ENCODE data around the gene NFATC2. TPM values are rescaled to one million over a fixed set of nuclear protein-coding genes. Genes with fewer than 3 reads are reported as not detected.

Gene NFATC2
- total RNA-seq, 2 experiments from 2014 or later: 35.8 to 36.5 TPM

DNA sequence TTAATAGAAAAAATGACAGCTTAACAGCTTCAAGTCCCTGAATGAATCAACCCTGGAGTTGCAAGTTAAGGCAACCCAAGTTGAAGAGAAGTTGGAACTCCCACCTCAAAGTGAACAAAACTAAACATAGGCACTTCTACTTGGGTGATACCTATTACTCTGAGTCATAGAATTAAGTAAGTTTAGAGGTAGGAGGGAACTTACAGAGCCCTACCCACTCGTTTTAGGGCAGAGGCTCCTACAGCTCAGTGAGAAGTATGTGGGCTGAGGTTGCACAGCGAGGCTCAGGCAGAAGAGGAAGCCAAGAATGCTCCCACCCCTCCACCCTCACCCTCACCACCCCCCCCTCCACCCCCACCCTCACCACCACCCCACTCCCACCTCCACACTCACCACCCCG lies 42.2 kb downstream of the NFATC2 start:
- Mint-ChIP-seq H3K9me3 (no peaks in the 10 kb centered on the region), H3K36me3 (peaks cover 37% of the 10 kb centered on the region), H3K4me1 (ENCODE audit: low read depth) (peaks cover 73% of the 10 kb centered on the region), H3K27me3 (no peaks in the 10 kb centered on the region), H3K4me3 (no peak overlapping the region), H3K27ac (peak overlapping the region; percentile 94)
- peak; percentile 68 for DNase-seq
- intact Hi-C loops (cut with micrococcal nuclease): loop anchor here (1.0 to 2.0 kb wide), 9 partner anchors 12 to 114 kb away; no protein-coding TSS in a partner anchor
- CTCF ChIA-PET: interaction anchor here (0.9 to 7.5 kb wide), 8 partner anchors 12 to 114 kb away, joined by 3 to 38 read pairs (median 6); partner anchors contain the start of gene NFATC2
- POLR2A ChIA-PET: interaction anchor here (1.3 to 5.4 kb wide), 9 partner anchors 12 to 96 kb away, joined by 3 to 35 read pairs (median 7); partner anchors contain the start of gene NFATC2

DNA sequence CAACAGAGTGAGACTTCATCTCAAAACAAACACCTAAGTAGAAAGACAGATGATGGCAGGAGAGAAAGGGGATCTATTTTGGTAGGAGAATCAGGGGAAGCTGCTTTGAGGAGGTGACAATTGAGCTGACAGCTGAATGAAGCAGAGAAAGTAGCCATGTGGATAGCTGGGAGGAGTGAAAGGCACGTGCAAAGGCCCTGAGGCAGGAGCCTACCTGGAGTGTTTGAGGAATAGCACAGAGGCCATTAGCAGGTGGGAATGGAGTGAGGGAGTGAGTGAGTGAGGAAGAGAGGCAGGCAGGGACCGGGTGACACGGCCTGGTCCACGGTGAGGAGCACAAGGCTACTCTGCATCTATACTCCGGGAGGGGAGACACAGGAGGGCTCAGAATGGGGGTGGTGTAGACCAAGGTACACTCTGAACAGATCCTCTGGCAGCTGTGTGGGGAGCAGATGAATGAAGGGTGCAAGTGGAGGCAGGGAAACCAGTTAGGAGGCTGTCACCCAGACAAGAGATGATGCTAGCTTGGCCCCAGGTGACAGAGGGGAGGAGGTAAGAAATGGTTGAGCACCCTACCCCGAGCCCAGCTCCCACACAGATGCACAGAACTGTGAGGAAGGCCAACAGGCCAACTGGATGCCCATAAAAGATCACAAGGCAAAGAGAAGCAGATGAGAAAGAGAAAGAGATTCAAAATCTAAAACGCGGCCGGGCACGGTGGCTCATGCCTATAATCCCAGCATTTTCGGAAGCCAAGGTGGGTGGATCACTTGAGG lies 43.6 kb downstream of the NFATC2 start:
- CTCF ChIA-PET: interaction anchor here (1.2 to 7.5 kb wide), 3 partner anchors 18 to 96 kb away, joined by 6 to 38 read pairs (median 11); partner anchors contain the start of gene NFATC2
- peaks cover 82% of the 10 kb centered on the region for H3K4me1 Mint-ChIP-seq (ENCODE audit: low read depth)

DNA sequence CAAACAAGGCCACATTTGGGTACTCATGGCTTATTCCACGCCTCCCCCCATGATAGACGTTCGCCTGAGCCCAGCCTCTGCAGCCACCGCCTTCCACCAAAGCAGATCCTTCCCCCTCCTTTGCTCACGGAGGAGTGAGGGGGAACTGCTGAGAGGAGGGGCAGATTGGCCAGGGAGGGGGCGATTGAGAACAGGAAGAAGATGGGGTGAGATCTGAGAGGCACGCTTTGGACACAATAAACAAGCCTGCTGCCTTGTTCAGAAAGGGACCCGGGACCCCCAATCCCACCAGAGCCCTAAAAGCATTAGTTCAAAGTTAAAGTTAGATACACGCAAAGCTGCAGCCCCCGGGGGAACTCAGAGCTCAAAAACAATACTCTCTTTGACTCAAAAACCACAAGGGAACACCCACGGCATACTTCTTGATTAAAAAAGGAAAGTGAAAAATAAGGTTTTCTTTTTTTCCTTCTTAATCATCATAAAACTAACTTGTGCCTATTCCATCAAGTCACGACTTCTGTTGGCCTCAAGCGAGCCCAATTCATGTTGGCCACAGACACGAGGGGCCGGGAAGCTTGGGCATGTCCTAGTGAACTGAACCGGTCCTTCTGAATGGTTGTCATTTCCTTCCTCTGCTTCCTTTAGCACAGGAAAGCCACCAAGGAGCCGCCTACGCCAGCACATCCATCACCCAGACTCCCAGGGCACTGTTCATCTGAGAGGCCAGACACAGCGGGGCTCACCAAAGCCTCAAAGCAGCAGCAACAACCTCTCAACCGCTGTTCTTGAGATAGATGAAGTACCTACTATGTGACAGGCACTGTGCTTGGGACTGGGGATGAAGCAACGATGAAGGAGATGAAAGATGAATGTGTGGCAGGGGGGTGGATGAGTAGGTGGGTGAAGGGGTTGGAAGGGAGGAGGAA lies 44.7 kb downstream of the NFATC2 start:
- H3K9me3 Mint-ChIP-seq: no peaks in the 10 kb centered on the region
- H3K36me3 Mint-ChIP-seq: peaks cover 42% of the 10 kb centered on the region
- H3K4me1 Mint-ChIP-seq (ENCODE audit: low read depth): peaks cover 90% of the 10 kb centered on the region
- H3K27ac Mint-ChIP-seq: peak overlapping the region; percentile 94
- peak overlapping the region; percentile 54 for H3K4me3 Mint-ChIP-seq
- intact Hi-C loops (cut with micrococcal nuclease): loop anchor here (1.0 to 5.0 kb wide), 2 partner anchors 43 to 99 kb away; no protein-coding TSS in a partner anchor
- DNase-seq: peak; percentile 76
- ChIA-PET POLR2A (interaction anchor here (0.6 to 5.4 kb wide), 9 partner anchors 13 to 93 kb away, joined by 3 to 35 read pairs (median 6); partner anchors contain the start of gene NFATC2), CTCF (interaction anchor here (0.6 to 7.5 kb wide), 4 partner anchors 16 to 96 kb away, joined by 3 to 38 read pairs (median 4); no protein-coding TSS in a partner anchor)
- no peaks in the 10 kb centered on the region for H3K27me3 Mint-ChIP-seq

More for the DNA sequence above, 43.6 kb downstream of the NFATC2 start:
- H3K36me3 Mint-ChIP-seq: peaks cover 36% of the 10 kb centered on the region
- H3K9me3 Mint-ChIP-seq: no peaks in the 10 kb centered on the region
- intact Hi-C loops (cut with micrococcal nuclease): loop anchor here (1.0 to 5.0 kb wide), 2 partner anchors 42 to 98 kb away; no protein-coding TSS in a partner anchor
- peak overlapping the region; percentile 94 for H3K27ac Mint-ChIP-seq
- POLR2A ChIA-PET: interaction anchor here (1.8 to 5.4 kb wide), 6 partner anchors 13 to 94 kb away, joined by 7 to 35 read pairs (median 15); partner anchors contain the start of gene NFATC2
- DNase-seq: no peak
- no peak overlapping the region for H3K4me3 Mint-ChIP-seq
- H3K27me3 Mint-ChIP-seq: no peaks in the 10 kb centered on the region

DNA sequence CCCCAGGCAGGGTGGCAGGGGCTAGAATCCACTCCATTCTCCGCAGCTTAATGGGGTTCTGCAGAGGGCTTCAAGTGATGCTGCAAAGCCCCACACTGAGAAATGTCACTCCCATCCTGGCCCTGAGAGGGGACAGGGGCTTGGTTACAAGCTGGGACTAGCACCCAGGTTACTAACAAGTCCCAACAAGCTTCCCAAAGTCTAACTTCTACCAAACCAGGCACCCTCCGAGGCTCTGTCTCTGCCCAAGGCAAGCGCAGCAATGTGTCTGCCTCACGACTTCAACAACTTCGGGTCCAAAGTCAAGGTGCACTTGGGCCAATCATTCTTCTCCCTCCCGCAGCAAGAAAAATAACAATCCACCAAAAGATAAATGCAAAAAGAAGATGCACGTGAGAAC lies 45.6 kb downstream of the NFATC2 start:
- CTCF ChIA-PET: interaction anchor here (7.5 kb wide), 1 partner anchor 16 kb away, joined by 38 read pairs; no protein-coding TSS in a partner anchor
- intact Hi-C loops (cut with micrococcal nuclease): loop anchor here (5.0 kb wide), 1 partner anchor 100 kb away; no protein-coding TSS in a partner anchor
- no peaks in the 10 kb centered on the region for H3K9me3 Mint-ChIP-seq
- no peak overlapping the region for H3K27ac Mint-ChIP-seq
- peaks cover 46% of the 10 kb centered on the region for H3K36me3 Mint-ChIP-seq
- no peak overlapping the region for H3K4me3 Mint-ChIP-seq
- H3K4me1 Mint-ChIP-seq (ENCODE audit: low read depth): peaks cover 95% of the 10 kb centered on the region
- POLR2A ChIA-PET: interaction anchor here (1.0 to 5.4 kb wide), 3 partner anchors 10 to 32 kb away, joined by 3 to 37 read pairs (median 26); no protein-coding TSS in a partner anchor
- no peak for DNase-seq
- no peaks in the 10 kb centered on the region for H3K27me3 Mint-ChIP-seq

DNA sequence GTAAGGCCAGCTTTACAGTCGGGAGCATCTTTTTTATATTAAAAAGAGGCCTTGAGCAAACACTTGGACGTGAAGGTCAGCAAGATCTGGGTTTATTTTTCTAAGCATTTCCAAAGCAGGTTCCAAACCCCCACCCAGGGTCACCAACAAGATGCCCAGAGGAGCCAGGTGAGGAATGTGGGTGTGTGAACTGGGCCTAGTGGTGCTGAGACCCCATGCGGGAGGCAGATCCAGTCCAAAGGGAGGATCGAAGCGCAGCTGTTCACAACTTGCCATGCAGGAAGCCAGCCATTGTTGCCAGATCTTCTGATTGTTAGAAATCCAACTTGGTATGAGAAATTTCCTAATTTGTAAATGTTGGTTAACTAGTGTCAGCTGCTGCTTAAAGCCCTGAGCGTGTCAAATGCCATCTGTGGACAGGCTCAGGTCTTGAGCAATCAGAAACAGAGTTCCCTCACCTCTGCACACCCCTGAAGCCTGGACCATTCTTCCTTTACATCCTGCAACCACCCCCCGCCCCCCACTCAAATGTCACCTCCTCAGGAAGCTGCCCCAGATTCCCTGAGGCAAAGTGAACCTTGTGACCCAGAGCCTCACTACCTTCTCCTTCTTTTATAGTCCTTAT lies 46.5 kb downstream of the NFATC2 start:
- DNase-seq: no peak
- Mint-ChIP-seq H3K27me3 (no peaks in the 10 kb centered on the region), H3K4me1 (ENCODE audit: low read depth) (peaks cover 95% of the 10 kb centered on the region), H3K9me3 (no peaks in the 10 kb centered on the region), H3K4me3 (no peak overlapping the region), H3K36me3 (peaks cover 47% of the 10 kb centered on the region), H3K27ac (peak overlapping the region; percentile 87)
- CTCF ChIA-PET: interaction anchor here (0.6 to 7.5 kb wide), 3 partner anchors 9 to 15 kb away, joined by 3 to 38 read pairs (median 4); no protein-coding TSS in a partner anchor
- intact Hi-C loops (cut with micrococcal nuclease): loop anchor here (5.0 kb wide), 1 partner anchor 101 kb away; no protein-coding TSS in a partner anchor
- POLR2A ChIA-PET: interaction anchor here (1.0 to 4.7 kb wide), 3 partner anchors 9 to 45 kb away, joined by 3 to 37 read pairs (median 8); no protein-coding TSS in a partner anchor

DNA sequence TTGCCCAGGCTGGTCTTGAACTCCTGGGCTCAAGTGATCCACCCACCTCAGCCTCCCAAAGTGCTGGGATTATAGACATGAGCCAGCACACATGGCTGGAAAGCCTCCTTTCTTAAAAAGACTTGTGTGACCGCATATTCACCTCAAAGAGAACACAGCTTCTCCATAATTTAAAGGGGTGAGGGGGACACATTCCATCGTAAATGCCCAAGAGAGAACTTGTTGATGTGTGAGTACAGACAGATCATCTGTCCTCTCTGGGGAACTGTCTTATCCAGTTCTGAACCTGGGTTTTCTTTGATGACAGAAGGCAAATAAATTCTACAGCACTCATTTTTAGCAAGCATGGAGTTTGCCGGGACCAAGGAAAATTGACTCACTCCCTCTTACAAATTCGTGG lies 47.2 kb downstream of the NFATC2 start:
- CTCF ChIA-PET: interaction anchor here (0.8 to 7.5 kb wide), 7 partner anchors 11 to 100 kb away, joined by 3 to 38 read pairs (median 5); partner anchors contain the start of gene NFATC2
- Mint-ChIP-seq H3K4me3 (no peak overlapping the region), H3K9me3 (no peaks in the 10 kb centered on the region), H3K4me1 (ENCODE audit: low read depth) (peaks cover 96% of the 10 kb centered on the region), H3K27me3 (no peaks in the 10 kb centered on the region), H3K27ac (peak overlapping the region; percentile 87), H3K36me3 (peaks cover 53% of the 10 kb centered on the region)
- POLR2A ChIA-PET: interaction anchor here (0.9 to 4.7 kb wide), 8 partner anchors 14 to 95 kb away, joined by 3 to 37 read pairs (median 4); no protein-coding TSS in a partner anchor
- intact Hi-C loops (cut with micrococcal nuclease): loop anchor here (5.0 kb wide), 1 partner anchor 102 kb away; no protein-coding TSS in a partner anchor
- no peak for DNase-seq

DNA sequence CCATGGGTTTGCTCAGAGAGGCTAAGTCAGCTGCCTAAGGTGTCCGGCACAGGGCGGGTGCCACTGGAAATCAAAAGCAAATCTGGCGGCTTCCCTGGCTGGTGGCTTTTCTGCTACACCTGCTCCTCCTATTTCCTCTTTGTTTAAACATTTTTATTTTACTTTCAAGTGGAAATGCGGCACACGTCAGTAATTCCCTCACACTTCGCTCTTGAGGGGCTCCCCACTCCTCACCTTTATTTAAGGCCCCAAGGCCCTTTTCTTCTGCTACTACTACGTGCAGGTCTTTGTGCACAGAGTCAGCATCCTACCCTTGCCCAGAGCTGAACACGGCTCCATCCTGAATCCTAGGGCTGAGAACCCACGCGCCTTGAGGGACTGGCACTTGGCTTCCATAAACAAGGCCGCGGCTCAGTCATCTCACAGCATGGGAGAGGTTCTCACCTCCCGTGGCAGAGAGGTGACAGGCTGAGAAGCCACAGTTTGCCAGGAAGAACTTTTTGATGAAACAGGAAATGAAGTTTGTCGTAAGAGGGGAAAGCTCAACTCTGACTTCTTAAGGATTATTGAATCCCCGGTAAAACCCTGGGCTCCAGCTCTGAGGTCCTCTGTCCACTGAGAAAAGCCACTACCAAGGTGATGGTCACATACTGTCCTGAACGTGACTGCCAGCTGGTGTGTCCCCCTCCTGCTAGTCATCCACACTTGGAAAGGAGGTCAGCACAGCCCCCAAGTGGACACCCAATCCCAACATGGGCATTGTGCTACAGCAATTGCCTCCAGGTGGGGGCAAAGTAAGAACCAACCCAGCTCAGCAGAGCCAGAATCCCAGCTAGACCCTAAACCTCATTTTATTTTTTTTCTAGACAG lies 48.0 kb downstream of the NFATC2 start:
- ChIA-PET CTCF (interaction anchor here (0.7 to 7.5 kb wide), 8 partner anchors 11 to 507 kb away, joined by 3 to 38 read pairs (median 4); partner anchors contain the start of gene NFATC2), POLR2A (interaction anchor here (0.8 to 4.7 kb wide), 12 partner anchors 13 to 94 kb away, joined by 3 to 37 read pairs (median 3); partner anchors contain the start of gene NFATC2)
- H3K9me3 Mint-ChIP-seq: no peaks in the 10 kb centered on the region
- H3K27ac Mint-ChIP-seq: peak overlapping the region; percentile 87
- H3K36me3 Mint-ChIP-seq: peaks cover 54% of the 10 kb centered on the region
- peaks cover 96% of the 10 kb centered on the region for H3K4me1 Mint-ChIP-seq (ENCODE audit: low read depth)
- intact Hi-C loops (cut with micrococcal nuclease): loop anchor here (5.0 kb wide), 1 partner anchor 103 kb away; no protein-coding TSS in a partner anchor
- peak overlapping the region; percentile 64 for H3K4me3 Mint-ChIP-seq
- DNase-seq: peak; percentile 69
- H3K27me3 Mint-ChIP-seq: no peaks in the 10 kb centered on the region

DNA sequence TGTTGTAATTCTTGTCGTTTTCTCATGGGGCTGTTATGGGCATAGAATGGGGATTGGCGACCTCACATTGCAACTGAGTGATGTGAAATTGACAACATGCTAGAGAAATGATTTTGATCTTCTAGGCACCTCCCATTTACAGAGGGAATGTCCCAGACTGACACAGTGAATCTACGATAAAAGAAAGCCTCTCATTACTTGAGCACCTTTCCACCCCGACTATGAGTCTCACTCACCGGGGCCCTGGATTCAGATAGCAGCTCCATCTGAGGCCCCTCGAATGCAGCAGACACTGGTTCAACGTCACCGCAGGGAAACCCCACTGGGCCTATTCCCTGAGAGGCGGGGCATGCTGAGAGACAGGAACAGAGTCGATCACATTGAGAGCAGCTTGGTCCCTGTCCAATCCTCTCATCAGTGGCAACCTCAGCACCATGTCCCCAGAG lies 49.1 kb downstream of the NFATC2 start:
- intact Hi-C loops (cut with micrococcal nuclease): no loop called here
- H3K36me3 Mint-ChIP-seq: peaks cover 50% of the 10 kb centered on the region
- peak; percentile 79 for DNase-seq
- H3K4me1 Mint-ChIP-seq (ENCODE audit: low read depth): peaks cover 95% of the 10 kb centered on the region
- peak overlapping the region; percentile 30 for H3K4me3 Mint-ChIP-seq
- ChIA-PET CTCF (interaction anchor here (0.9 to 3.0 kb wide), 4 partner anchors 10 to 49 kb away, joined by 3 to 10 read pairs (median 5); partner anchors contain the start of gene NFATC2), POLR2A (interaction anchor here (0.9 to 4.7 kb wide), 6 partner anchors 12 to 70 kb away, joined by 3 to 37 read pairs (median 4); no protein-coding TSS in a partner anchor)
- no peaks in the 10 kb centered on the region for H3K27me3 Mint-ChIP-seq
- peak overlapping the region; percentile 87 for H3K27ac Mint-ChIP-seq
- no peaks in the 10 kb centered on the region for H3K9me3 Mint-ChIP-seq

DNA sequence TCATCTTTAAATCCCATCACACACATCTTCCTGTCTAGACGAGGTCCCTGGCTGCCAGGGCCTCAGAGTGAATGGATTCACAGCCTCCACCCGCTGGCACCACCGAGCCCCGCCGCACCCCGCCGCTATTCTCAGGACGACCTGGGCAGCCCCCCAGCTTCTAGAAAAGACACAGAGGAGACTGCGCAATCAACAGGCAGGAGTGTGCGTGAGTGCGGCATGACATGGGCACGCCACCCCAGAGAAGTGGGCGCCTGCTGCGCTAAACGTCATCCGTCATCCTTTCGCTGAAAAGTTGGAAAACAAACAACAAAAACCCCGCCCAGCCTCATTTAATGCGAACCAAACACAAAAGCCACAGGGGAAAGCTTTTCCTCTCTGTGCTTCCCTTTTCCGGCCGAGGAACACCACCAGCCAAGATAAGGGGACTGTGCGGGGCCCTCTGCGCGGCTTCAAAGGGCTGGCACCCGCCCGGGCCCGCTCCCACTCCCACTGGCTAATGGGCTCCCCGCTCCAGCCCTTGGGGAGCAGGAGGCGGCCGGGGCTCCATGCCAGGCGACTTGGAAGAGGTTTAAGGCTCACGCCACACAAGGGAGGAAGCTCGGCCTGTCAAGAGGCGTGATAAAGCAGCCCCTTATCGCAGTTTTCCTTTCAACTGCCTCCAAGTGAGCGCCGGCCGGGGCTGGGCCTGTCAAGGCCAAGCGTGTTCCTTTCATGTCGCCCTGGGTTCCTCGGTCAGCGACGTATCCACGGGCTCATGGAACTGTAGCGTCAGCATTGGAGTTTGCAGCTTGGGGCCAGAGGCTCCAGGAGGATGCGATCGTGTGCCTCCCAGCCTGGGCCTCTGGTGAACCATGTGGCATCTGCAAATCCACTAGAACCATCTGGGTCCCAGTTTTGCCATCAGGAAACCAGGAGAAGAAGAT lies 50.1 kb downstream of the NFATC2 start:
- Mint-ChIP-seq H3K36me3 (peaks cover 55% of the 10 kb centered on the region), H3K9me3 (no peaks in the 10 kb centered on the region), H3K27me3 (no peaks in the 10 kb centered on the region), H3K4me3 (no peak overlapping the region), H3K4me1 (ENCODE audit: low read depth) (peaks cover 95% of the 10 kb centered on the region), H3K27ac (no peak overlapping the region)
- intact Hi-C loops (cut with micrococcal nuclease): no loop called here
- POLR2A ChIA-PET: interaction anchor here (4.7 kb wide), 1 partner anchor 11 kb away, joined by 37 read pairs; no protein-coding TSS in a partner anchor
- CTCF ChIA-PET: interaction anchor here (0.9 to 3.0 kb wide), 2 partner anchors 22 to 50 kb away, joined by 3 to 10 read pairs; partner anchors contain the start of gene NFATC2
- DNase-seq: no peak

Data from activated CD4-positive, alpha-beta memory T cell treated with anti-CD3 and anti-CD28 coated beads for 36 hours (primary cell).